Fibroblast of peridontal ligament (primary cell): ENCODE measurements around the gene NTN5.
"Not testable (repeated sequence)": the region's sequence is repeated elsewhere in the genome, so short reads cannot be mapped to it uniquely, and the experiment has no call there.

Source experiments
- DNase-seq: peaks from one replicate; pipeline ENCODE4 v3.0.0-alpha.2; 2010; ENCODE audit errors: extremely low read depth

NTN5 gene

DNA sequence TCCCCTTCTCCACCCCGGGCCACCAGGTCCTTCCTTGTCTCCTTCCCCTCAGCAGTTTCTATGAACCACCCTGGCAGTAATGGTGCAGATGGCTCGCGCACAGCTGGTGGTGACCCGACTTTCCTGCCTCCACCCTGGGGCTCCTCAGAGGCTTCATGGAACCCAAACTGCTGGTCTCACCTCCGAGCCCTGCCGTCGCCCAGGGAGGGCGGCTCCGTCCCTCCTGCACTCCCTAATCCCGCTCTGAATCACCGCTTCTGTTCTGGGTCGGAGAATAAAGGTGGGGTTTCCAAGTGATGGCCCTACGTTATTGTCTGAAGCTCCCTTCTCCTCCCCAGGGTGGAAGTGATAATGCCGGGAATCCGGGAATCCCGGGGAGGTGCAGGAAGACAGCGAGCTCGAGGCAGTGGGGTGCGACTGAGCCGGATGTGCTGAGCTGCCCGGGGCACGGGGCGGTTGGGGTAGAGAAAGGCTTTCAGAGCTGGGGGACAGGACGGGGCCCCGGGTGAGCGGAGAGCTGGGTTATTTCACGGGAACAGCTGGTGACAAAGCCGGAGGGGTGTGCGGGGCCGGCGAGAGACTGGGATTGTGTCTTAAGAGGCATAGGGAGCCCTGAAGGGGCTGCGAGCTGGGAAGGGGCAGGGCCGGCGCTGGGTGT is 23.7 kb upstream of the NTN5 start:
- DNase-seq = no peak

DNA sequence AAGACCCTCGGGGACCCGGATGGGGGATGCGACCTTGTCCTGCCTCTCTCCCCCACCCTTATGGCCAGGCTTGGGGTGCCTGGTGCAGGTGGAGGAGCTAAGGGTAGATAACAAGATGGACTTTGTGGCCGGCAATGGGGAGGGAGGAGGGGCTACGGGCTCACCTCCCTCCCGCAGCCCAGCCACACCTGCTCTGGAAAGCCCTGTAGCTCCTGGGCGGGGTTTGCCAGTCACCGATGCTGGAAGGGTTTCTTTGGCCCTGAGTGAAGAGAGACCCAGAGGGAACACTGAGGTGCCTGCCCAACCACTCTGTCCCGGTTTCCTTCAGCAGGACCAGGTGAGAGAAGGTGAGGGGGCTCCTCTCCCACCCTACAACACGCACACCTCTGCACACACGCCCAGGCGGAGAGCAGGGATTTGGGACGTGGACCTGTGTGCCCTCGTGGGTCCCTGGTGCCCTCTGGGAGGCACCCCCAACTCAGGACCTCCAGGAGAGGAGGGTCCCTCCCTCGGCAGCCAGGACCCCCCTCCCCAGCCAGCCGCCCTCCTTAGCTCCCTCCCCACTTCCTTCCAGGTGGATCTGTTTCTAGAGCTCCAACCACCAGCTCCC is 23.0 kb upstream of the NTN5 start, which contains the start of gene FUT2:
Gene FUT2 (plus strand): TSS at position 229 of the 610 bp plus-strand sequence. CDS start 6,986 bp downstream, outside the sequence.
- DNase-seq = no peak

DNA sequence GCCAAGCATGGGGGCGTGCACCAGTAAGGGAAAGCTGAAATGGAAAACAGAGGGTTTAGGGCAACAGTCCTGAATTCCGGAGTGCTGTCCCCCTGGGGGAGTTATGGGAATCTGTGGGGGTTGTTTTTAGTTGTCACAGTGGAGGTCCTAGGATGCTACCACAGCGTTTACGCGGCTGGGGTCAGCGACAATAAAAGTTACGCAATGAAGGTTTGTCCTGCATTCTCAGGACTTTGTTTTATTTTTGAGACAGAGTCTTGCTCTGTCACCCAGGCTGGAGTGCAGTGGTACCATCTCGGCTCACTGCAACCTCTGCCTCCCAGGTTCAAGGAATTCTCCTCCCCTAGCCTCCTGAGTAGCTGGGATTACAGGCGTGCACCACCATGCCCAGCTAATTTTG is 20.8 kb upstream of the NTN5 start:
- DNase-seq = not testable (repeated sequence)

DNA sequence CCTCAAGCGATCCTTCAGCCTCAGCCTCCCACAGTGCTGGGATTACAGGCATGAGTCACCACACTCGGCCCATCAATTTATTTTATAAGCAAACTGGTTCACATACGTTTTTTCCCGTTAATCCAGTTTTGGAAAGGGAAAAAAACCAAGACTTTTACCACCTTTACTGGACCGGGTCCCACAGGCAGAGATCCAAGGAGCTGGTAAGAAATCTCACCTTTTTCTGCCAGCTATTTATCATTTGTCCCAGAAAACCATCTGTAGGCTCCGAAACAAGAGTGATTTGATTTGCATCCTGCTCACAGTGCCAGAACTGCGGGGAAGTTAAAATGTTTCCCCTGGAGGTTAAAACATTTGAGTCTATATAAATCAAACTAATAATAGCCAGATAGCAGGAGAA is 16.6 kb upstream of the NTN5 start:
- no peak for DNase-seq

DNA sequence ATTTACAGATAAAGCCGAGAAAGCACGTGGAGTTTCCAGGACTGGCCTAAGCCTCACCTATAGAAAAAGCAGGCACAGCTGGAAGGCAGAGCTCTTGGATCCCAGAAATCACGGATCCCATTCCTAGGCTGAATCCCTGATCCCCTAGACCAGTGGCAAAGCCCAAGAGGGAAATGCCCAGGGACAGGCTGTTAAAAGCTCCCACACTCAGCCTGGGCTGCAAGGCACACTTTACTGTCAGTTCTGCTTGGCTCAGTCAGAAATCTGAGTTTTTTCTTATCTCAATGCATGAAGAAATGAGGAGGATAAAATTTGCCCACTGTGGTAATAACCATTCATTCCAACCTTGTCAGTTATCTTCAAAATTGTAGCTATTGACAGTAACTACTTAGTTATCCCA is 15.0 kb upstream of the NTN5 start:
- DNase-seq = no peak

DNA sequence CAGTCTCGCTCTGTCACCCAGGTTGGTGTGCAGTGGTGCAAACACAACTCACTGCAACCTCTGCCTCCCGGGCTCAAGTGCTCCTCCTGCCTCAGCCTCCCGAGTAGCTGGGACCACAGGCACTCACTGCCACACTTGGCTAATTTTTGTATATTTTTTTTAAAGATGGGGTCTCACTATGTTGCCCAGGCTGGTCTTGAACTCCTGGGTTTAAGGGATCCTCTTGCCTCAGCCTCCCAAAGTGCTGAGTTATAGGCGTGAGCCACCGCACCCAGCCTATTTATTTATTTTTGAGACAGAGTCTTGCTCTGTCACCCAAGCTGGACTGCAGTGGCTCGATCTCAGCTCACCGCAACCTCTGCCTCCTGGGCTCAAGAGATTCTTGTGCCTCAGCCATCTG is 13.8 kb upstream of the NTN5 start:
- not testable (repeated sequence) for DNase-seq

DNA sequence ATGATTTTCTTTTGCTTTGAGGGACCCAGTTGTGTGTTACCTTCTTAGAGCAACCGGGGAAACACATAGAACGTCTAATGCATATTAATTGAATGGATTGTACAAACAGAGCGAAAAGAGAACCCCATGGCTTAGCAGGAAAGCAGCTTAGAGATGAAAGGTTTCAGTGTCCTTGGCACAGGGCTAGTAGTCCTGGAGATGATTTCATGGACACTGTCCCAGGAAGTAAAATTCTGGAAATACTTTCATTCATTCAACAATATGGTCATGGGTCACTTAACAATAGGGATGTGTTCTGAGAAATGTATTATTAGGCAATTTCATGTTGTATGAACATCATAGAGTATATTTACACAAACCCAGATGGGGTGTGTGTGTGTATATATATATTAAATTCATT is 13.3 kb upstream of the NTN5 start:
- DNase-seq = no peak

DNA sequence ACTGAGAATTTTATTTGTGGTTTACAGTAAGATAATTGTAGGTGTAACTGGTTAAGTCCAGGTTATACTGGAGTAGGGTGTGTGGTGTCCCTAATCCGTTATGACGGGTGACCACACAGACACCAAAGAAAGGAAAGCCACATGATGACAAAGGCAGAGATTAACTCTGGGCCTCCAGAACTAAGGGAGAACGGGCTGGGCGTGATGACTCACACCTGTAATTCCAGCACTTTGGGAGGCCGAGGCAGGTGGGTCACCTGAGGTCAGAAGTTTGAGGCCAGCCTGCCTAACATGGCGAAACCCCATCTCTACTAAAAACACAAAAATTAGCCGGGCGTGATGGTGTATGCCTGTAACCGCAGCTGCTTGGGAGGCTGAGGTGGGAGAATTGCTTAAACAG is 12.8 kb upstream of the NTN5 start:
- no peak for DNase-seq

DNA sequence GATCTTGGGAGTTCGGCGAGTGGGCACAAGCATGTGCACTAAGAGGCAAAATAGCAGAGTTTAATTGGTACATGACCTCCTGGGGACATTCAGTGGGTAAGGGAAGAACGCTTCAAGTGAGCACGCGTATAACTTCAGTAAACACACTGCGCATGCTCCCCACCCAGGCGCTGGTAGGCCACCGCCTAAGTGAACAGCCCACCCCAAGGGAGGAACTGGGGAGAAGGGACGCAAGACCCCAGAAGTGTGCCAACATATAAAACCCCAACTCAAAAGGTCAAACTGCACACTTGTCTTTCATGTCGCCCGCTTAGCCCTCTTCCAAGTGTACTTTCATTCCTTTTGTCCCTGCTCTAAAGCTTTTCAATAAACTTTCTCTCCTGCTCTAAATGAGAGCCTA is 10.5 kb upstream of the NTN5 start:
- peak; percentile 56 for DNase-seq

DNA sequence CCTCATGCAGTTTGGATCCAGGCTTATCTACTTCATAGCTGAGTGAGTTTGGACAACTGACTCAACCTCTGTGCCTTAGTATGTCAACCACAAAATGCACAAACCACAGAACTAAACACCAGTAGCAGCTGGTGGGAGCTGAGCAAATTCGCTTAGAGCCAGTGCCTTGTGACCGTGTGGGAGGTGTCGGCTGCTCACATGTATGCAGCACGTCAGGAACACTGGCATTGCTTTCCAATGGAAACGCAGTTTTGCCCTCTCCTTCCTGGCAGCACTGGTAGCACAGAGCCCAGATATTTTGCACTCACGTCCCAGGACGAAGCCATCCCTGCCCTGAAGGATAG is 8.3 kb upstream of the NTN5 start:
- DNase-seq = peak; percentile 79

DNA sequence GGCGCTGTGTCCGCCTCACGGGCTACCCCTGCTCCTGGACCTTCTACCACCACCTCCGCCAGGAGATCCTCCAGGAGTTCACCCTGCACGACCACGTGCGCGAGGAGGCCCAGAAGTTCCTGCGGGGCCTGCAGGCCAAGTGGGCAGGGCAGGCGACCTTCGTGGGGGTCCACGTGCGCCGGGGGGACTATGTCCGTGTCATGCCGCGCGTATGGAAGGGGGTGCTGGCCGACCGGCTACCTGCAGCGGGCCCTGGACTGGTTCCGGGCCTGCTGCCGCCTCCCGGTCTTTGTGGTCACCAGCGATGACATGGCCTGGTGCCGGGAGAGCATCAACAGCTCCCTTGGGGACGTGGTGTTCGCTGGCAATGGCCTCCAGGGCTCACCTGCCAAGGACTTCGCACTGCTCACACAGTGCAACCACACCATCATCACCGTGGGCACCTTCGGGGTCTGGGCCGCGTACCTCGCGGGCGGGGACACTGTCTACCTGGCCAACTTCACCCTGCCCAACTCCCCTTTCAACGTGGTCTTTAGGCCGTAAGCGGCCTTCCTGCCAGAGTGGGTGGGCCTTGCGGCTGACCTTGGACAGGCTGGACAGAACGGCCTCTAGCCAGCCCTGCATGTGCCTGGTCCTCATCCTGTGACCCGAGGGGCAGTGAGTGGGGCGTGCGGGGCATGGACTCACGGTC is 7.8 kb upstream of the NTN5 start:
- no peak for DNase-seq

DNA sequence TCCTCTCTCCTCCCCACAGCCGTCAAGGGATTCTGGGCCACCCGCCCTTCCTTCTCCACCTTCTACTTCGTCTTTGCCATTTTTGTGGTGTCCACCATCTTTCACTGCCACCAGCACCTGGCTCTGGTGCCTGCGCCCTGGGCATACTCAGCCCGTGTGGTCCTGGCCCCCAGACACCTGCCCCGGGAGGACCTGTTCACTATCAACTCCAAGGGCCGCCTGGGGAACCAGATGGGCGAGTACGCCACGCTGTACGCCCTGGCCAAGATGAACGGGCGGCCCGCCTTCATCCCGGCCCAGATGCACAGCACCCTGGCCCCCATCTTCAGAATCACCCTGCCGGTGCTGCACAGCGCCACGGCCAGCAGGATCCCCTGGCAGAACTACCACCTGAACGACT is 7.2 kb upstream of the NTN5 start:
- DNase-seq = not testable (repeated sequence)

DNA sequence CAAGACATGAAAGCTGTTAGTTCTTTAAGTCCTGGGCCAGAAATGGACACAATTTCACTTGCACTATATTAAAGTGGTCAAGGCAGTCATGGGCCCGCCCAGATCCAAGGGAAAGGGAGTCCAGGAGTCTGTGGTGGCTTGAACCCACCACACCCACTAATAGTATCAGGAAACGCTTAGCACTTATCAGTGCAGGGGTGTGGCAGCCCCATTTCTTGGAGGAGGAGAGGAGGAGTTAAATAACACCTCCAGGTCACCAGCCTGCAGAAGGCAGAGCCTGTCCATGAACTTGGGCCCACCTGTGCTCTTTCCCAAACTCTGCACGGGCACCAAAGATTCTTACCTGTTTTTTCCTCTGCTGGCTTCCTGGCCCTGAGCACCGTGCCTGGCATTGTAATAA is 5.4 kb upstream of the NTN5 start:
- no peak for DNase-seq

DNA sequence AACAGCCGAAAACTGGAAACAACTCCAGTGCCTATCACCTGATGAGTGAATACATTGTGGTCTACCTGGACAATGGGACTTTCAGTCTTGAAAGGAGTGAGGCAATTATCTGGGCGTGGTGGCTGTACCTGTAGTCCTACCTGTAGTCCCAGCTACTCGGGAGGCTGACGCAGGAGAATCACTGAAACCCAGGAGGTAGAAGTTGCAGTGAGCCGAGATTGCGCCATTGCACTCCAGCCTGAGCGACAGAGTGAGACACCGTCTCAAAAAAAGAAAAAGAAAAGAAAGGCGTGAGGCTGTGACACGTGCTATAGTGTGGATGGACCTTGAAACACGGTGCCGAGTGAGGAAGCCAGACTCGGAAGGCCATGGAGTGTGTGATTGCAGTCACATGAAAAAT is 4.1 kb upstream of the NTN5 start:
- no peak for DNase-seq

DNA sequence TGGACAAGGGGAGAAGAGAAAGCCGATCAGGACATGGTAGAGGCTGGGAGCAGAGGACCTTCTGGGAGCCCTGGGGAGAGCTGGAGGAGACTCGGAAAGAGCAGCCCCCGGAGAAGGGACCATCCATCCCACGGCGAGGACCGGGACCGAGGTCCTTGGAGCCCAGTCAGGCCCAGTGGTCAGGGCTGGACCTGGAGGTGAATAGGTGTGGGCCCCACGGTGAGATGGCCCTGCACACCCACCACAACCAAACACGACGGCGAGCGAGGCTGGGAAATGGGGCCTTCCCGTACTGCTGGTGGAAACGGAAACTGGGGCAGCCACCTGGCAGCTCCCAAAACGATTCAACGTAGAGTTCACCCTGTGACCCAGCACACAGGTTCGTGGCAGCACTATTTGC is 3.7 kb upstream of the NTN5 start:
- DNase-seq = no peak

DNA sequence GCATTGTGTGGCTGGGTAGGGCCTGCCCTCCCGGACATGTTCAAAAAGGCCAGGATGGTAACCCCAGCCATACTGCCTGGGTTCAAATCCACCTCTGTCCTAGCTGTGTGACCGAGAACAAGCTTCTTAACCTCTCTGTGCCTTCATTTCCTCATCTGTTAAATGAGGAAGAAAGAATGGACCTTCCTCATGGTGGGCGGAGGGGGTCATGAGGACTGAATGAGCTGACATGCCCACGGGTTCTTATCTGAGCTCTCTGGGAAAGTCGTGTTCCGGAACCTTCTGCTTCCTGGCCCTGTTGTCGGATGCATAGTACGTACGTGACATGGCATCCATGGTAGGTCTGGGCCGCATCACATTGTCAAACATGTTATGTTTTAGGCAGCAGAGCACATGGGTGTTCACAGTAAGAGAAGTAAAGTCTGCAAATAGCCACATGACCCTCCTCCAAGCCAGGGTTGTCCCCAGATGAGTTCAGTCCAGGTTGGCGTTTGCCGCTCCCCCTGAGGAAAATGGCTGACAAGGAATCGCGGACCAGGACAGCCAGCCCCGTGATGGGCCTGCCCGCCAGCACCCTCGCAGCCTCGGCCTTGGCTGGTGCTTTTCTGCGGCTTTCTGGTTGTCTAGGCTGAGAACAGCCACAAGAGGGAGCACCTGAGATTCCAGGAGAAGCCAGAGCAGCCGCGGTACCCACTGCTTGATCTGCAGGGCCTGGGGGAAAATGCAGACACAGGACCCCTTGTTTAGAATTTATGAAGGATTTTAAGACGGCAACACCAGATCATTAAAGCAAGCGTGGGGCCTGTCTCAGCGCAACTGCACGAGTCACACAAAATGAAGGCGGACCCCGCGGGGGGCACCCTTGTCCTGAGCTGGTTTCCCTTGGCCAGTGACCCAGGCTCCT is 2.4 kb upstream of the NTN5 start:
- peak; percentile 83 for DNase-seq

DNA sequence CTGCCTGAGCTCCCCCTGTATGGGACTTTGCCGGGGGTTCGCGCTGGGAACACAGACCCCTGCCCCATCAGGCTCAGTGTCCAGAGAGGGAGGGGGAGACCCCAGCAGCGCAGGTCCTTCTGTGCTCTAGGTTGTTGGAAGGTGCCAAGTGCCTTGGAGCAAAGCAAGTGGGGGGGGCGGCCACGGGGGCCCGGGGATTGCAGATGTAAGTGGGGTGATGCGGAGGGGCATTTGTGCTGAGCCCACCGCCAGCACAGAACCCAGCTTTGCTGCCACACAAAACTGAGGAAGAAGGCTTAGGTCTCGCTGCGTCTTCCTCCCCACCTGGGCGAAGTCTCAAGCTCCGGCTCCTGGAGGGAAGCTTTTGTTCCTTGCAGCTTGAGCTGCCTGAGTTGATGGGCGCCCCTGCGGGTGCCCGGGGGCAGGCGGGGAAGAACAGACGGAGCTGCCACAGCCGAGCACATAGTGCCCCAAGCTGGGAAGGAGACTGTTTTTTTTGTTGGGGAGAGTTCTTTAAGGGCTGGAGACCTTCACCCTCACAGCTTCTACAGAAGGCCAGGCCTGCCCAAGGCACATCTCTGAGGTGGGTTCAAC is 1.5 kb upstream of the NTN5 start:
- no peak for DNase-seq

DNA sequence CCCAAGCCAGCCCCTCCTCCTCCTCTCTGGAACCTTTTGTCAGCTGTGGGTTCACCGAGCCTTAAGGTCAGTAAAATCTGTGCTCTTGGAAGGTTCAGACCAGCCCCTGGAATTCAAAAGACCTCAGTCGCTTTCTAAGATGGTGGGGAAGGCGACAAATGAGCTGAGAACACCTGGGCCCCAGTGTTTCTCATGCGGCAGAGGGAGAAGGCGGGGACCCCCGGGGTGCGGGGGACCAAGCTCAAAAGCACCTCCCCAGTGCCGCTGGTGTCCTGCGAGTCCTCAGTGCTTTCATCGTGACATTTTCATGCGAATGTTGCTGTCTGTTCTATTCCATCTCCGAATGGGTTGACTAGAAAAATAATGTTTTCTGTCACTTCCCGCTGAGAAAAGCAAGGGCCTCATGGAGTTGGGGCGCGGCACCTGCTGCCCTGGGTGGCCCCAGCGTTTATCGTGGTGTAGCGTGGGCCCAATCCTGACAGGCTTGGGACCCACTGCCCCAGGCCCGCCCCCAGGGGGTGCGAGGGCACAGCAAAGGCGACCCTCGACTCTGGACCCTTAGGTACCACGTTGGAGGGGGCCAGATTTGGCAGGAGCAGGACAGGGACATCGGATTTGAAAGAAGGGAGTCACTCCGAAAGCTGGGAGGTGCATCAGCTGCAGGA is 751 bp upstream of the NTN5 start:
- no peak for DNase-seq

DNA sequence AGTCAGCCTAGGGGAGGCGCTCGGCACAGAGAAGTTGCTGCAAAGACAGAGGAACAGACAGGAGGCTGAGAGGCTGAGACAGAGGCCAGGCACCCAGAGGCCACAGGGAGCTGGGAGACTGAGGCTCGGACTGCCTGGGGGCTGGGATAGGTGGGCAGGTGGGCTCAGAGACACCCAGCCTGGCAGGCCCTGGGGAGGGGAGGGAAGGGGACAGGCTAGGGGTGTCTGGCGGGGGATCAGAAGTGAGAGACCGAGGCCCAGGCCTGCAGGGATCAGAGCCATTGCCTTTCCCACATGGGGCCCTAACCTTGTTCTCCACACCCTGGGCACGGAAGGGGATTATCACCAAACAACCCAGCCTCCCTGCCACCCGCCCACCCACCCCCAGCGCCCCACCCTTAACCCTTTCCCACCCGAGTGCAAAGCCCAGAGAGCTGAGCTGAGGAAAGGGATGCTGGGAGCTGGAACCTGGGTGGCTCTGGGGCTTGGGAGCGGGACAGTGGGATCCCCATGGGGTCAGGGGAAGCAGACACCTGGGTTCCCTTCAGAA is 1.3 kb downstream of the NTN5 start:
- no peak for DNase-seq

DNA sequence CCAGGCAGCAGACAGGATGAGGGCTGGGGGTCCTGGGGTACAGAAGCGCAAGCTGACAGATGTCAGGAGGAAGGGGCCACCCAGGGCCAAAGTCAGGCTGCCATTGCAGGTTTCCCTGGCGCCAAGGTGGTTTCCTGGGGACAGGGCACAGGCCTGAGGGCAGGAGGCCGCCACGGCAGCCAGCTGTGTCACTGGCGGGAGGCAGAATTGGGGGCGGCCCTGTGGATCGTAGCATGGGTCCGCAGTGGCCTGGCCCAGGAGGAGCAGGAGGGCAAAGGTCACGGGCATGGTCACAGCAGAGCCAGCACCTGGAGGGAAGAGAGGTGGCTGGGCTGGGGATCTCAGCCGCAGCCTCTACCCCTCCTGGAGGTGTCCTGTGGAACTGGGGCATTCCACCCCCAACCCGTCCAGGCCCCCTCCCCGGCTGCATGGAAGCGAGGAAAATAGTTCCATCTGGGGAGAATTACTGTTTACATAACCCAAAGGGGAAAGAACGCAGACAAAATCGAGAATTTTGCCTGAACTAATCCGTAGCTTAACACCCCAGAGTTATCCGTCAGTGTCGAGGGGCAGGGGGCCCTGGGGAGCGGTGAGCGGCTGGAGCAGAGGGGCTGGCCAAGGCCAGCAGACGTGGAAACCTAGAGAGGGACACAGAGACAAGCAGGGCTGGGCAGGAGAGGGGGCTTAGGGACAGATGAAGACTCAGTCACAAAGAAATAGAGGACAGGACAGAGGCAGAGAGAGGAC is 1.9 kb downstream of the NTN5 start:
- DNase-seq = no peak
